Astrocyte (in vitro differentiated cells and primary cell): Measurements from ENCODE around the gene SYPL2.

Experiments used
- CTCF ChIP-seq: IDR thresholded peaks from 2 replicates; pipeline ENCODE4 v1.5.1; 2011; ENCODE audit warnings: low read depth, mild to moderate bottlenecking, inconsistent platforms, low read length, moderate library complexity; ENCODE audit not compliant: insufficient read depth
- EZH2 ChIP-seq: IDR thresholded peaks from 2 replicates; pipeline ENCODE4 v1.6.1; 2012; ENCODE audit warnings: mild to moderate bottlenecking, low read length, inconsistent platforms; ENCODE audit not compliant: insufficient read depth

- TF ChIP-seq CTCF (no peak), EZH2 (no peak)
Measured at GRCh38 chr1:109490934-109491302, 24.6 kb downstream of the SYPL2 start.
